COLO668 (cell line): ENCODE results near the gene LTO1.
A peak's percentile ranks its signal among the peaks of the same experiment; 100 is the strongest.

Source experiments
- DNase-seq: peaks from one replicate; lab custom pipeline; 2025; ENCODE audit not compliant: unreplicated experiment; lab: John Stamatoyannopoulos, UW

Gene LTO1, protein sequence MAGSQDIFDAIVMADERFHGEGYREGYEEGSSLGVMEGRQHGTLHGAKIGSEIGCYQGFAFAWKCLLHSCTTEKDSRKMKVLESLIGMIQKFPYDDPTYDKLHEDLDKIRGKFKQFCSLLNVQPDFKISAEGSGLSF

GRCh38 chr11:69674886-69675714, at the start of gene LTO1:
Gene LTO1 (minus strand): TSS chr11:69675353. CDS start chr11:69675239, 114 bp downstream.
- peak; percentile 88 for DNase-seq

- peak; percentile 20 for DNase-seq
These were observed 46.6 kb upstream of the LTO1 start for GRCh38 chr11:69721745-69722144.

DNA sequence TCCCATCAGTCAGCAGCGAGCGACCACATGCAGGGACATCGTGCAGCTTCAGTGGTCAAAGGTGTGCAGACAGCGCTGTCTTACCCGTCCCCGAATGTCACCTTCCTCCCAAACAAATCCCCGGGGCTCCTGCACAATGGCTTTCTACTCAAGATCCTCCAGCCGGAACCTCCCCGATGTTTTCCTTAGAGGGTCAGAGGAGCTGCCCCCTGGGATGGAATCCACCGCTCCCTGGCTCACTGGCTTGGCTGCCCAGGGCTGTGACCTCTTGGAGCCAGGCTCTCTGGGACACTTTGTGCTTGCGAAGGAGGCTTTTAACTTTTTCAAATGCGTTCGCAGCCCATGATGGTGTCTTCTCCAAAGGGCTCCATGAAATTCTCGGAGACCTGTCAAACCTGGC, 46.0 kb upstream of the LTO1 start:
- DNase-seq = no peak

DNA sequence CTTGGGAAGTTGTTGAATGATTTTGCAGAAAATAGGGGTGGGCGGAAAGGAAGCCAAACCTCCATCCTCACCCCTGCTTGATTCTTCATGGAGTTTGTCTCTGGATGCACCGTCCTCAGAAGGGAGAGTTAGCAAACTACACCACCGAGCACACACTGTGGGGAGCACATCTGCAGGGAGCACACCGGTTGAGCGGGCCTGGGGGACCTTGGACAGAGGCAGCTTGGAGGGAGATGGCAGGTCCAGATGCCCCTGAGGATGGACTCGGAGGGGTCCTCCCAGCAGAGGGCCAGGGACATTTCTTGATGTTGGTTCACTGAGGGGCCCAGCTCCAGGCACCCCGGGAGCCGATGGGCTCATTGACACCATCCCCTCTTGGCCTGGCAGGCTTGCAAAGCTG, 43.8 kb upstream of the LTO1 start:
- DNase-seq = no peak

DNA sequence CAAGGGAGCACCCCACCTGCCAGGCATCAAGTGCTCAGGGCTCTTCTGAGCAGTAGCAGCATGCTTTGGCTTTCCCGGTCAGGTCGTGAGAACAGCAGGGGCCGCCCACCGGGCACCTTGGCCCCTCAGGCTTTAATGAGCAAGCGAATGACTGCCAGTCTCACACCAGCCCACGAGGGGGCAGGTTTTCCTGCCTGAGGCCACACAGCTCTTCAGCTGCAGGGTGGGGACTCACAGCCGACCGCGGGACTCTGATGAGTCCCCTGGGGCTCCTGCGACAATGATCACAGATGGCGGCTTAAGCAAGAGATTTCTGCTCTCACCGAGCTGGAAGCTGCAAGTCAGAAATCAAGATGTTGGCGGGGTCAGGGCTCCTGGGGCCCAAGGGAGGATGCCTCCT, 43.0 kb upstream of the LTO1 start:
- DNase-seq = peak; percentile 47

GRCh38 chr11:69716891-69717747, 42.0 kb upstream of the LTO1 start:
- DNase-seq = no peak

GRCh38 chr11:69716099-69716498, 40.9 kb upstream of the LTO1 start:
- no peak for DNase-seq

DNA sequence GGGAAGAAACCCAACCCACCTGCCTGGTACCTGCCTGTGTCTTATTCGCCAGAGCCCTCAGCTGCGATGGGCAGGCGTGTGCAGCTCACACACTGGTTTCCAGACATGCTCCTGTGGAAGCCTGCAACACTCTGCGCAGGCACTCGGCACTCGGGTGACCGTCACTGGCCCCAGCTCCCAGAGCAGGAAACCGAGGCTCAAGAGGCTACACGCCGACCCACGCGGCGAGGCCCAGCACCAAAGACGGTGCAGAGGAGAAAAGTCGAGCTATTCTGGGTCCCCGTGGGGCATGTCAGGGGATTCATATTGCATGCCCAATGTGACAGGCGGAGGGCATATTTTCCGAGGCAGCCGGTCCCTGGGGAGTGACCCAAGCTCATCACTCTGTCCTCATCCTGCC, 40.3 kb upstream of the LTO1 start:
- DNase-seq = no peak

DNA sequence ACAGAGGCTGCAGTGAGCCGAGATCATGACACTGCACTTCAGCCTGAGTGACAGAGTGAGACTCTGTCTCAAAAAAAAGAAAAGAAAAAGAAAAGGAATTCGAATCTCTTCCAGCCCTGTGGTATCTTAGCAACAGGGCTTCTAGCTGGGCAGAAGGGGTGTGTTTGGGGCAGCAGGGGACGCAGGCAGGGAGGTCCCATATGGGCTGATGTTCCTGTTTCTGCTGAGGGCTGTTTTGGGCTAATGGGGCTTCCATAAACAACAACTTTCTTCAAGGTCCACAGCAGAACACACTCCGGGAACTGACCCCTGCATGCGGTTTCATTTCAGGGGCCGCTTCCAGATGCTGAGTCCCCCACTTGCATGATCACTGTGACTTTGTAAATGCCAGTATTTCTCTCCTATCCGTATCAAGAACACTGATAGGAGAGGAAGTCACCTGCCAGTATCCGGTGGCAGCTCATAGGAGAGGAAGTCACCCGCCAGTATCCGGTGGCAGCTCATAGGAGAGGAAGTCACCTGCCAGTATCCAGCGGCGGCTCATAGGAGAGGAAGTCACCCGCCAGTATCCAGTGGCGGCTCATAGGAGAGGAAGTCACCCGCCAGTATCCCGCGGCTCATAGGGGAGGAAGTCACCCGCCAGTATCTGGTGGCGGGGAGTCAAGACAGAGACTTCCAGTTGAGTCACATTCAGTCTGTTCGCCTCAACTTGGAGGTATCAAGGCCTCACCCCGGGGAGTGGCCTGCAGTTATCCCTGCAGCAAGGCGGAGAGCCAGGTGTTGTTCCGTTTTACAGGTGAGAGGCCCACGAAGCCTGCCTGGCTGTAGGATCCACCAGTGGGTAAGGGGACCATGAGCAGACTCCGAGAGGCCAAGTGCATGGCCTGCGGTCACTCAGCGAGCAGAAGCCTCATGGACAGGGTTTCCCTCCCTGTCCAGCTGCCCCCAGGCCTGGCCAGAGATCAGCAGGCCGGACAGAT, 37.0 kb upstream of the LTO1 start:
- DNase-seq = no peak

GRCh38 chr11:69708736-69709401, 33.7 kb upstream of the LTO1 start:
- DNase-seq = no peak

DNA sequence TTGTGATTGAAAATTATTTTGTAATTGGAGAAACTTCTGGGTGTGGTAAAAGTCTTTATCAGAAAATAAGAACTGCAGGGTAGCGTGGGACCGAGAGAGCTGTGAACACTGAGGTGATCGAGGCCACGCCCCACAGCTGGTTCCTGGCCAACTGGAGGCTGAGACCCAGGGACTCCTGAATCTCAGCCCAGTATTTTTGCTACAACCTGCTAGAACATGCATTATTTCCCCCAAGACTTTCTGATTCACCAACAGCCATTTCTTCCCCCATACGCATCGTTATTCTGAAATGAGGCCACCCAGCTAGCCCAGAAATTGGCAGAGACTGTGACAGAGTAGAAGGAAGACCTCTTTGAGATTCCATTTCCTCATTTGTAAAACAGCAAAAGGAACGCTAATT, 32.0 kb upstream of the LTO1 start:
- DNase-seq = no peak

DNA sequence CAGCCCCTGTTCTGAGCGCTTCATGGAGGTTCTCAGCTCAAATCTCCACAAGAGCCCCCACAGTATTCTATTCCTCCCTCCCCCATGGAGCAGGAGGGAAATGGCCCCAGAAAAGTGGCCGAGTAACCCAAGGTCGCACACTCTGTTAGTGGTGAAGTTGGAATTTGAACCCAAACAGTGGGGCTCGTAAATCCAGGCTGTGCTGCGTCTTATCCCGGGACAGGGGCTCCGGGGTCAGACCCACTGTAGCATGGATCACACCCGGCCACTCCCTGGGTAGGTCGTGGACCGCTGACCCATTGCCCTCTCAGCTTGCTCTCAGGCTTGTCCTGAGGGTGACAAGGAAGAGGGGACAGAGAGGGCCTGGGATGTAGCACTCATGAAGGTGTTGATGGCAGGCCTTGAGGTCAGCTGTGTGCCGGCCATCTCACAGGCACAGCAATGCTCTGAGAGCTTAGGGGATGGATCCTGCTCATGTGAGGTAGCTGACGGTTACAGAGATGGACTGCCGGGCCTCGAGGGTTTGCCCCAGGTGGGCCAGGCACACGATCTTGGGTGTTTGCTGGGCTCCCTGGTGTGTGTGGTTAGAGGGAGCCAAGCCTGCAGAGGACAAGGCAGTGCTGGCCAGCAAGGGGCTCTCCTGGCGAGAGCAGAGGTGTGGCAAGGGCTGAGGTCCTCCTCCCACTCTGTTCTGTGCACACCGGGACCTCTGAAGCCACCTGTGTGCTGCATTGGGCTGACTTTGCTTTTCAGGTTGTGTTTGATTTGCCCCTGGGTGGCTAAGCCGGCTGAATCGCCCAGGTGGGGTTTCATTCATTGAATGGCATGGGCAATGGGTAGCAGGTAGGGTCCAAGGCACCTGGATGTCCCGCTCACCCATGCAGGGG, 31.0 kb upstream of the LTO1 start:
- no peak for DNase-seq

DNA sequence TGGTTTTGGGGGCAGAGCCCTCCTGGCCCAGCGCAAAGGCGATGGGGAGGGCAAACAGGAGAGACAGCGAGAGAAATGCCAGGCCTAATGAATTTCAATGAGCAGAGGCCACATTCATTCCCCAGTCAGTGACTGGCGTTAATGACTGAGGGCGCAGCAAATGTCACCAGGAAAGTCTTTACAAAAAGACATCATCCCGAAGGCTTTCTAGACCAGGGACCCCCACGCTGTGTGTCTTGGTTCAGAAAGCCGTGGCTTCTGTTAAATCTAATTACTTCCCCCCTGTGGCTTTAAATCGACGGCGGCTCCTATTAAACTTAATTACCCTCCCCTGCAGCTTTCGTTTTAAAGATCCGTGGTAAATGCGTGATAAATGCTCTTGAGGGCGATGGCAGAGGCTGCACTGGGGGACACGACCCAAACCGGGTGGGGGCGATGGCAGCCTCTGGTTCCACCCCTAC, 30.2 kb upstream of the LTO1 start:
- no peak for DNase-seq

GRCh38 chr11:69704508-69705253, 29.5 kb upstream of the LTO1 start:
- DNase-seq = peak; percentile 20

GRCh38 chr11:69703768-69704507, 28.8 kb upstream of the LTO1 start, which contains the start of gene FGF19:
Gene FGF19 (minus strand): TSS chr11:69704022. CDS start chr11:69703876, 146 bp downstream.
- DNase-seq = no peak

DNA sequence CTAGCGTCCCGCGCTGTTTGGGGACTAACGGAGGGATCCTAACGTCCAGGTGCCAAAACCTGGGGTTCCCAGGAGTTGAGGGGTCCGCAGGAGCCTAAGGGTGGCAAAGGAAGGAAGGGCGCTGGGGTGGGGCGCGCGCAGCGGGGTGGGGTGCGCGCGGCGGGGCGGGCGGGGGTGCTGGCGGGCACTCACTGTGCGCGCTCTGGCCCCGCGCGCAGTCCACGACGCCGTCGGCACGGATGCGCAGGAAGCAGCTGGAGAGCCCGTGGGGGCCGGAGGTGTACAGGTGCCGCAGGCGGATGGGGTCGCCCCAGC, 28.3 kb upstream of the LTO1 start:
- DNase-seq = no peak

DNA sequence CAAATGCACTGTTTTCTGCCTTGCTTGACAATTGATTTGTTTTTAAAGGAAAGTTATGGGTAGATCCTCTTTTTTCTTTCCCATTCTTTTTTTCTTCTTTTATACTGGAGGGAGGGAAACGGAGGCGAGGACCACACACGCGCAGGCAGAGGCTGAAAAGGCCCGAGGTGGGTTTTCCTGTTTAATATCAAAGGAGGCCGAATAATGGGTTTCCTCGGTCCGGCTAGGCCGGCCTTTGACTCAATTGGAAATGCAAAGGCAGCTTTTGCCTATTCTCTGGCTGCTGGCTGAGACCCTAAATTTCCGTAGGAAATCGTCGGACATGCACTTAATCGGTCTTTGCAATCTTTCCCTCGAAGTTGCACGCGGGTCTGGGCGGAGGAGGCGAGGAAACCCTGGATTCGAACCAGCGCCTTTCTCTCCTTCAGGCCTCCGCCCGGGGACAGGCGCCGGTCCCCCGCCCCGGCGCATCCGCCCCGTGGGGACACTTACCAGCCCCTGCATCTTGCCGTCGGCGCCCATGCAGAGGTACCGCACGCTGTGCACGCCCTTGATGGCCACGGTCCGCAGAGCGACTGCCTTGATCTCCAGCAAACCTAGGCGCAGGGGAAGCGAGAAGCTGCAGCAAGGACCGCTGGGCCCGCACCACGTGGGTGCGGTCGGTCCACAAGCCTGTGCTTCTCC, 27.8 kb upstream of the LTO1 start:
- DNase-seq = no peak
